Peyer's patch (tissue), 4 donors: Measurements from ENCODE around the gene MAST1. TPM values are rescaled to one million over a fixed set of nuclear protein-coding genes. Genes with fewer than 3 reads are reported as not detected.
A peak's percentile ranks its signal among the peaks of the same experiment; 100 is the strongest.

Experiments
- DNase-seq, 3 donors: peaks; one replicate each; pipeline ENCODE4 v3.0.0-alpha.2; 2017 to 2019
- H3K27ac ChIP-seq, 4 donors: fragments of 200-600 bp; sonication (generic); one replicate each; pipeline ENCODE4 v1.5.1; 2016 to 2019
- H3K27me3 ChIP-seq, 2 donors: fragments of 200-600 bp; sonication (generic); one replicate each; pipeline ENCODE4 v1.5.1; 2019
- H3K36me3 ChIP-seq, 3 donors: fragments of 200-600 bp; sonication (generic); one replicate each; pipeline ENCODE4 v1.5.1; 2016 to 2019
- H3K4me1 ChIP-seq, 4 donors: fragments of 200-600 bp; sonication (generic); one replicate each; pipeline ENCODE4 v1.5.1; 2016 to 2019
- H3K4me3 ChIP-seq, 4 donors: fragments of 200-600 bp; sonication (generic); 1 replicate in 3 of 4; 2 replicates in 1 of 4; pipeline ENCODE4 v1.5.1; 2016 to 2019; ENCODE audit warnings: mild to moderate bottlenecking in 1 of 4
- H3K9me3 ChIP-seq, 4 donors: fragments of 200-600 bp; sonication (generic); one replicate each; pipeline ENCODE4 v1.5.1; 2016 to 2019; ENCODE audit warnings: mild to moderate bottlenecking in 1 of 4
- POLR2A ChIP-seq, 2 donors: fragments of 450-650 bp; IDR thresholded peaks; one replicate each; pipeline ENCODE4 v1.5.1; 2017; ENCODE audit warnings: antibody characterized with exemption in 2 of 2, mild to moderate bottlenecking in 2 of 2, moderate library complexity in 2 of 2
- total RNA-seq, 4 donors: library from RNA; depleted of rRNA; stranded (reverse); fragments of >200 nt; gene quantifications; one replicate each; pipeline ENCODE4 v1.1.0, GENCODE V29; 2016
- TF ChIP-seq, protein P1 (sequence below), 6 experiments: fragments of 450-650 bp in 4 of 6; fragments of 200-600 bp in 2 of 6; sonication (generic) in 1 of 6; IDR thresholded peaks; one replicate each; pipeline ENCODE4 v1.5.1; 2017 to 2019; ENCODE audit warnings: antibody characterized with exemption in 6 of 6, mild to moderate bottlenecking in 3 of 6, moderate library complexity in 1 of 6

MAST1 gene
- total RNA-seq, 4 donors from 2014 or later, result 0.27 TPM; not detected in 3

DNA sequence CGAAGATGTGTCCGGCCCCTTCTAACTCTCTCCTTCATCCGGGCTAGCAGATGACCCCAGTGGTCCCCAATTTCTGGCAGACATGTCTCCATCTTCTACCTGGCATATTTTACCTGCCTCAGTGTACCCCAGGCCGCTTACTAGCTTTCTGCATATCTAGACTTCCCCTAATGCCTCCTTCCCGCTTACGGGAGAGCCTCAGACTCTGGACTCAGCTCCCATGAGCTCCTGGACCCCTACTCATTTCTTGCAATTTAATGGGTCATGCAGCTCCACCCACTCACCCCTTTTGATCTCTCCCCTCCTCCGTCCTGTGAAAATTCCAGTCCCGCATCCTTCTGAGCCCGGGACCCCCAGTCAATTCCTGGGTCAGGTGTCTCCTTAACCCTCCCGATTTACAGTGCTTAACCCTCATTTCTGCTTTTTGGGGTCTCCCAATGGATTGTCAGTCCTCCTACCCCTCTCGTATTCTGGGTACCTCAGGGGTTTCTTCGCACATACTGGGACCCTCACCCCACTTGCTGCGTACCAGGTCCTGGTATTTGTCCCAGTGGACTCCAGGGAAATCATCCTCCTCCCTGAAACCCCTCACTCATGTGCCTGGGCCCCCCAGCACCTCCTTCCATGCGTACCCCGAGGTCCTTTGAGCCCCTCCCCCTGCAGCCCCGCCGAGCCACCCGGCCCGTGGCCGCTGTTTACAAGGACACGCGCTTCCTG is 47.5 kb upstream of the MAST1 start:
- H3K36me3 ChIP-seq, result no peaks in the 10 kb centered on the region
- H3K9me3 ChIP-seq, result no peaks in the 10 kb centered on the region
- TF ChIP-seq, protein P1, sequence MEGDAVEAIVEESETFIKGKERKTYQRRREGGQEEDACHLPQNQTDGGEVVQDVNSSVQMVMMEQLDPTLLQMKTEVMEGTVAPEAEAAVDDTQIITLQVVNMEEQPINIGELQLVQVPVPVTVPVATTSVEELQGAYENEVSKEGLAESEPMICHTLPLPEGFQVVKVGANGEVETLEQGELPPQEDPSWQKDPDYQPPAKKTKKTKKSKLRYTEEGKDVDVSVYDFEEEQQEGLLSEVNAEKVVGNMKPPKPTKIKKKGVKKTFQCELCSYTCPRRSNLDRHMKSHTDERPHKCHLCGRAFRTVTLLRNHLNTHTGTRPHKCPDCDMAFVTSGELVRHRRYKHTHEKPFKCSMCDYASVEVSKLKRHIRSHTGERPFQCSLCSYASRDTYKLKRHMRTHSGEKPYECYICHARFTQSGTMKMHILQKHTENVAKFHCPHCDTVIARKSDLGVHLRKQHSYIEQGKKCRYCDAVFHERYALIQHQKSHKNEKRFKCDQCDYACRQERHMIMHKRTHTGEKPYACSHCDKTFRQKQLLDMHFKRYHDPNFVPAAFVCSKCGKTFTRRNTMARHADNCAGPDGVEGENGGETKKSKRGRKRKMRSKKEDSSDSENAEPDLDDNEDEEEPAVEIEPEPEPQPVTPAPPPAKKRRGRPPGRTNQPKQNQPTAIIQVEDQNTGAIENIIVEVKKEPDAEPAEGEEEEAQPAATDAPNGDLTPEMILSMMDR (IDR thresholded peaks at IDR 0.05), result no peak
- TF ChIP-seq POLR2A (IDR thresholded peaks at IDR 0.05), result no peak
- no peaks in the 10 kb centered on the region for H3K27me3 ChIP-seq
- DNase-seq, result no peak
- H3K4me1 ChIP-seq, result peaks cover 12 to 48% (median 26%) of the 10 kb centered on the region in 4 donors
- peak overlapping the region; percentile 82 to 92 (median 84) for H3K4me3 ChIP-seq
- peak overlapping the region; percentile 97 to 100 (median 100) for H3K27ac ChIP-seq

DNA sequence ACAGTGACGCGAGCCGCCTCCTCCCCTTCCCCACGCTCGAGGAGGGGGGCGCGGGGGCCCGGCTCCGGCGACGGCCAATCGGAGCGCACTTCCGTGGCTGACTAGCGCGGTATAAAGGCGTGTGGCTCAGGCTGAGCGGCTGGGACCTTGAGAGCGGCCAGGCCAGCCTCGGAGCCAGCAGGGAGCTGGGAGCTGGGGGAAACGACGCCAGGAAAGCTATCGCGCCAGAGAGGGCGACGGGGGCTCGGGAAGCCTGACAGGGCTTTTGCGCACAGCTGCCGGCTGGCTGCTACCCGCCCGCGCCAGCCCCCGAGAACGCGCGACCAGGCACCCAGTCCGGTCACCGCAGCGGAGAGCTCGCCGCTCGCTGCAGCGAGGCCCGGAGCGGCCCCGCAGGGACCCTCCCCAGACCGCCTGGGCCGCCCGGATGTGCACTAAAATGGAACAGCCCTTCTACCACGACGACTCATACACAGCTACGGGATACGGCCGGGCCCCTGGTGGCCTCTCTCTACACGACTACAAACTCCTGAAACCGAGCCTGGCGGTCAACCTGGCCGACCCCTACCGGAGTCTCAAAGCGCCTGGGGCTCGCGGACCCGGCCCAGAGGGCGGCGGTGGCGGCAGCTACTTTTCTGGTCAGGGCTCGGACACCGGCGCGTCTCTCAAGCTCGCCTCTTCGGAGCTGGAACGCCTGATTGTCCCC is 46.8 kb upstream of the MAST1 start, which contains the start of gene JUNB:
JUNB (plus strand) TSS at position 142 of the 706 bp plus-strand sequence; CDS start at position 428, 286 bp downstream.
- Histone ChIP-seq H3K9me3 (no peaks in the 10 kb centered on the region), H3K4me3 (peak within 1 kb of the TSS; percentile 82 to 92 (median 84)), H3K36me3 (no peaks in the 10 kb centered on the region), H3K27me3 (no peaks in the 10 kb centered on the region), H3K27ac (peak within 1 kb of the TSS; percentile 97 to 100 (median 100)), H3K4me1 (peaks cover 11 to 47% (median 24%) of the 10 kb centered on the region in 4 donors)
- DNase-seq, result peak; percentile 97 to 99 (median 99)
- peak; percentile 100 for TF ChIP-seq POLR2A (IDR thresholded peaks at IDR 0.05)
- TF ChIP-seq, protein P1 (IDR thresholded peaks at IDR 0.05), result peak in 2 of 6 experiments; percentile 30 to 32

DNA sequence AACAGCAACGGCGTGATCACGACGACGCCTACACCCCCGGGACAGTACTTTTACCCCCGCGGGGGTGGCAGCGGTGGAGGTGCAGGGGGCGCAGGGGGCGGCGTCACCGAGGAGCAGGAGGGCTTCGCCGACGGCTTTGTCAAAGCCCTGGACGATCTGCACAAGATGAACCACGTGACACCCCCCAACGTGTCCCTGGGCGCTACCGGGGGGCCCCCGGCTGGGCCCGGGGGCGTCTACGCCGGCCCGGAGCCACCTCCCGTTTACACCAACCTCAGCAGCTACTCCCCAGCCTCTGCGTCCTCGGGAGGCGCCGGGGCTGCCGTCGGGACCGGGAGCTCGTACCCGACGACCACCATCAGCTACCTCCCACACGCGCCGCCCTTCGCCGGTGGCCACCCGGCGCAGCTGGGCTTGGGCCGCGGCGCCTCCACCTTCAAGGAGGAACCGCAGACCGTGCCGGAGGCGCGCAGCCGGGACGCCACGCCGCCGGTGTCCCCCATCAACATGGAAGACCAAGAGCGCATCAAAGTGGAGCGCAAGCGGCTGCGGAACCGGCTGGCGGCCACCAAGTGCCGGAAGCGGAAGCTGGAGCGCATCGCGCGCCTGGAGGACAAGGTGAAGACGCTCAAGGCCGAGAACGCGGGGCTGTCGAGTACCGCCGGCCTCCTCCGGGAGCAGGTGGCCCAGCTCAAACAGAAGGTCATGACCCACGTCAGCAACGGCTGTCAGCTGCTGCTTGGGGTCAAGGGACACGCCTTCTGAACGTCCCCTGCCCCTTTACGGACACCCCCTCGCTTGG is 46.1 kb upstream of the MAST1 start:
- peak overlapping the region; percentile 82 to 92 (median 84) for H3K4me3 ChIP-seq
- H3K4me1 ChIP-seq, result peaks cover 8 to 40% (median 18%) of the 10 kb centered on the region in 4 donors
- DNase-seq, result peak; percentile 77 to 92 (median 86)
- H3K9me3 ChIP-seq, result no peaks in the 10 kb centered on the region
- peak overlapping the region; percentile 97 to 100 (median 100) for H3K27ac ChIP-seq
- TF ChIP-seq, protein P1 (IDR thresholded peaks at IDR 0.05), result peak in 2 of 6 experiments; percentile 5 to 11
- peak; percentile 38 to 53 for TF ChIP-seq POLR2A (IDR thresholded peaks at IDR 0.05)
- H3K36me3 ChIP-seq, result no peaks in the 10 kb centered on the region
- H3K27me3 ChIP-seq, result no peaks in the 10 kb centered on the region

DNA sequence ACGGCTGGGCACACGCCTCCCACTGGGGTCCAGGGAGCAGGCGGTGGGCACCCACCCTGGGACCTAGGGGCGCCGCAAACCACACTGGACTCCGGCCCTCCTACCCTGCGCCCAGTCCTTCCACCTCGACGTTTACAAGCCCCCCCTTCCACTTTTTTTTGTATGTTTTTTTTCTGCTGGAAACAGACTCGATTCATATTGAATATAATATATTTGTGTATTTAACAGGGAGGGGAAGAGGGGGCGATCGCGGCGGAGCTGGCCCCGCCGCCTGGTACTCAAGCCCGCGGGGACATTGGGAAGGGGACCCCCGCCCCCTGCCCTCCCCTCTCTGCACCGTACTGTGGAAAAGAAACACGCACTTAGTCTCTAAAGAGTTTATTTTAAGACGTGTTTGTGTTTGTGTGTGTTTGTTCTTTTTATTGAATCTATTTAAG is 45.4 kb upstream of the MAST1 start:
- H3K4me1 ChIP-seq, result peaks cover 8 to 34% (median 15%) of the 10 kb centered on the region in 4 donors

More for the DNA sequence above, 45.4 kb upstream of the MAST1 start:
- Histone ChIP-seq H3K36me3 (no peaks in the 10 kb centered on the region), H3K9me3 (no peaks in the 10 kb centered on the region), H3K4me3 (peak overlapping the region; percentile 82 to 92 (median 84)), H3K27ac (peak overlapping the region; percentile 97 to 100 (median 100)), H3K27me3 (no peaks in the 10 kb centered on the region)
- no peak for DNase-seq
- TF ChIP-seq, protein P1 (IDR thresholded peaks at IDR 0.05), result peak in 2 of 6 experiments; percentile 1 to 3
- TF ChIP-seq POLR2A (IDR thresholded peaks at IDR 0.05), result no peak
